Bronchial smooth muscle cell (primary cell): ENCODE data around the gene MLH1. TPM values are rescaled to one million over a fixed set of nuclear protein-coding genes. Genes with fewer than 3 reads are reported as not detected.

Experiments used
- total RNA-seq: library from RNA; depleted of rRNA; stranded (reverse); fragments of >200 nt; gene quantifications from 2 replicates; pipeline ENCODE4 v1.2.1, GENCODE V29; 2014

The MLH1 gene
- 36.2 and 42.7 TPM in 2 replicates for total RNA-seq

GRCh38 chr3:36993326-36994283 is at the start of gene MLH1:
MLH1 (plus strand) TSS chr3:36993518; CDS start chr3:36993548, 30 bp downstream.

GRCh38 chr3:36944641-36945270 is 48.6 kb upstream of the MLH1 start, which contains the start of gene TRANK1:
TRANK1 (minus strand) TSS chr3:36945054; CDS start chr3:36944809, 245 bp downstream.

GRCh38 chr3:36992806-36993325 is 452 bp upstream of the MLH1 start, which contains the start of gene EPM2AIP1:
EPM2AIP1 (minus strand) TSS chr3:36993131; CDS start chr3:36993077, 54 bp downstream.

Other genes starting within 250 kb of the MLH1 start
- under 0.01 TPM in 1 of 2 replicates, not detected in the other for gene DCLK3, start 229.0 kb upstream of the MLH1 start, total RNA-seq
- 16.9 and 22.2 TPM in 2 replicates for gene TRANK1, start 48.5 kb upstream of the MLH1 start, total RNA-seq
- 10.1 and 16.7 TPM in 2 replicates for gene EPM2AIP1, start 387 bp upstream of the MLH1 start, total RNA-seq
- gene LRRFIP2, start 181.1 kb downstream of the MLH1 start, total RNA-seq = 45.7 and 59.4 TPM in 2 replicates
- gene GOLGA4, start 249.8 kb downstream of the MLH1 start, total RNA-seq = 27.5 and 58.8 TPM in 2 replicates